Measurements from ENCODE around the gene RIPK1. TPM values are rescaled to one million over a fixed set of nuclear protein-coding genes. Genes with fewer than 3 reads are reported as not detected.

Gene RIPK1
- total RNA-seq, 1 experiment from 2014 or later, result 11.6 TPM

GRCh38 chr6:3124667-3125066 is 56.4 kb downstream of the RIPK1 start:
- TF ChIP-seq CTCF (IDR thresholded peaks at IDR 0.05; ENCODE audit: unreplicated experiment), result no peak
- H3K9me3 Mint-ChIP-seq (ENCODE audit: low read depth, unreplicated experiment), result no peaks in the 10 kb centered on the region
- no peak overlapping the region for H3K27ac Mint-ChIP-seq (ENCODE audit: unreplicated experiment)
- intact Hi-C loops (cut with micrococcal nuclease; ENCODE audit: unreplicated experiment), result no loop called here
- no peaks in the 10 kb centered on the region for H3K36me3 Mint-ChIP-seq (ENCODE audit: insufficient read depth, unreplicated experiment)
- CTCF ChIA-PET, result no interaction called here
- no peak overlapping the region for H3K4me3 Mint-ChIP-seq (ENCODE audit: low read depth, unreplicated experiment)
- H3K4me1 Mint-ChIP-seq (ENCODE audit: low read depth, unreplicated experiment), result no peaks in the 10 kb centered on the region
- no peak for DNase-seq
- H3K27me3 Mint-ChIP-seq (ENCODE audit: unreplicated experiment), result no peaks in the 10 kb centered on the region
- no TSS peak for BruUV-seq (replicated peaks)

- no TSS peak for BruUV-seq (replicated peaks)
- Mint-ChIP-seq H3K4me3 (ENCODE audit: low read depth, unreplicated experiment) (no peak overlapping the region), H3K4me1 (ENCODE audit: low read depth, unreplicated experiment) (no peaks in the 10 kb centered on the region), H3K27ac (ENCODE audit: unreplicated experiment) (no peak overlapping the region), H3K27me3 (ENCODE audit: unreplicated experiment) (no peaks in the 10 kb centered on the region), H3K36me3 (ENCODE audit: insufficient read depth, unreplicated experiment) (no peaks in the 10 kb centered on the region), H3K9me3 (ENCODE audit: low read depth, unreplicated experiment) (no peaks in the 10 kb centered on the region)
- CTCF ChIA-PET, result no interaction called here
- TF ChIP-seq CTCF (IDR thresholded peaks at IDR 0.05; ENCODE audit: unreplicated experiment), result no peak
- no peak for DNase-seq
- intact Hi-C loops (cut with micrococcal nuclease; ENCODE audit: unreplicated experiment), result loop anchor here (1.0 kb wide), 1 partner anchor 125 kb away; no protein-coding TSS in a partner anchor
These were observed 57.5 kb downstream of the RIPK1 start for GRCh38 chr6:3125815-3126214.

- H3K36me3 Mint-ChIP-seq (ENCODE audit: insufficient read depth, unreplicated experiment), result no peaks in the 10 kb centered on the region
These were observed 60.2 kb downstream of the RIPK1 start for GRCh38 chr6:3128356-3129108.

GRCh38 chr6:3131695-3132094 is 63.4 kb downstream of the RIPK1 start:
- H3K36me3 Mint-ChIP-seq (ENCODE audit: insufficient read depth, unreplicated experiment), result no peaks in the 10 kb centered on the region
- BruUV-seq (replicated peaks), result no TSS peak
- H3K9me3 Mint-ChIP-seq (ENCODE audit: low read depth, unreplicated experiment), result no peaks in the 10 kb centered on the region
- no peak overlapping the region for H3K27ac Mint-ChIP-seq (ENCODE audit: unreplicated experiment)
- H3K4me1 Mint-ChIP-seq (ENCODE audit: low read depth, unreplicated experiment), result peaks cover 10% of the 10 kb centered on the region
- no peak for TF ChIP-seq CTCF (IDR thresholded peaks at IDR 0.05; ENCODE audit: unreplicated experiment)
- H3K27me3 Mint-ChIP-seq (ENCODE audit: unreplicated experiment), result no peaks in the 10 kb centered on the region
- DNase-seq, result no peak
- H3K4me3 Mint-ChIP-seq (ENCODE audit: low read depth, unreplicated experiment), result no peak overlapping the region
- CTCF ChIA-PET, result no interaction called here
- intact Hi-C loops (cut with micrococcal nuclease; ENCODE audit: unreplicated experiment), result no loop called here

More at GRCh38 chr6:3128356-3129108, 60.2 kb downstream of the RIPK1 start:
- Mint-ChIP-seq H3K4me1 (ENCODE audit: low read depth, unreplicated experiment) (no peaks in the 10 kb centered on the region), H3K4me3 (ENCODE audit: low read depth, unreplicated experiment) (no peak overlapping the region), H3K9me3 (ENCODE audit: low read depth, unreplicated experiment) (no peaks in the 10 kb centered on the region), H3K27ac (ENCODE audit: unreplicated experiment) (no peak overlapping the region), H3K27me3 (ENCODE audit: unreplicated experiment) (no peaks in the 10 kb centered on the region)
- intact Hi-C loops (cut with micrococcal nuclease; ENCODE audit: unreplicated experiment), result no loop called here
- DNase-seq, result no peak
- CTCF ChIA-PET, result interaction anchor here (0.6 kb wide), 1 partner anchor 38 kb away, joined by 3 read pairs; no protein-coding TSS in a partner anchor
- no TSS peak for BruUV-seq (replicated peaks)
- TF ChIP-seq CTCF (IDR thresholded peaks at IDR 0.05; ENCODE audit: unreplicated experiment), result no peak

All from Calu3 (cell line).